ENCODE measurements around the gene CCND1. TPM values are rescaled to one million over a fixed set of nuclear protein-coding genes. Genes with fewer than 3 reads are reported as not detected.
A peak's percentile ranks its signal among the peaks of the same experiment; 100 is the strongest.

Gene CCND1
- total RNA-seq, 1 experiment from 2014 or later, result 2,517 TPM

DNA sequence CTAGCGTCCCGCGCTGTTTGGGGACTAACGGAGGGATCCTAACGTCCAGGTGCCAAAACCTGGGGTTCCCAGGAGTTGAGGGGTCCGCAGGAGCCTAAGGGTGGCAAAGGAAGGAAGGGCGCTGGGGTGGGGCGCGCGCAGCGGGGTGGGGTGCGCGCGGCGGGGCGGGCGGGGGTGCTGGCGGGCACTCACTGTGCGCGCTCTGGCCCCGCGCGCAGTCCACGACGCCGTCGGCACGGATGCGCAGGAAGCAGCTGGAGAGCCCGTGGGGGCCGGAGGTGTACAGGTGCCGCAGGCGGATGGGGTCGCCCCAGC, 62.5 kb downstream of the CCND1 start:
- Histone ChIP-seq H3K36me3 (ENCODE audit: insufficient read depth, low read length, poor library complexity, severe bottlenecking) (no peaks in the 10 kb centered on the region), H3K4me1 (ENCODE audit: insufficient read depth, low read length, poor library complexity, severe bottlenecking) (peaks cover 44% of the 10 kb centered on the region), H3K4me3 (ENCODE audit: low read depth, low read length, poor library complexity, severe bottlenecking) (peak overlapping the region; percentile 45), H3K27me3 (replicated peaks; ENCODE audit: insufficient read depth, low read depth, low read length, poor library complexity) (peaks cover 35% of the 10 kb centered on the region), H3K27ac (ENCODE audit: low read depth, low read length, poor library complexity, severe bottlenecking) (no peak overlapping the region), H3K9me3 (ENCODE audit: low read depth, low read length, poor library complexity, severe bottlenecking) (no peaks in the 10 kb centered on the region)
- no TSS peak for BruUV-seq (replicated peaks)
- CTCF ChIA-PET, result interaction anchor here (0.6 kb wide), 1 partner anchor 227 kb away, joined by 4 read pairs; no protein-coding TSS in a partner anchor
- intact Hi-C loops (cut with micrococcal nuclease; ENCODE audit: unreplicated experiment), result no loop called here
- DNase-seq (ENCODE audit: low spot score), result no peak
- no peak for TF ChIP-seq EZH2 (IDR thresholded peaks at IDR 0.05; ENCODE audit: borderline replicate concordance, low read depth, low read length, poor library complexity, severe bottlenecking)
- TF ChIP-seq, protein P1, sequence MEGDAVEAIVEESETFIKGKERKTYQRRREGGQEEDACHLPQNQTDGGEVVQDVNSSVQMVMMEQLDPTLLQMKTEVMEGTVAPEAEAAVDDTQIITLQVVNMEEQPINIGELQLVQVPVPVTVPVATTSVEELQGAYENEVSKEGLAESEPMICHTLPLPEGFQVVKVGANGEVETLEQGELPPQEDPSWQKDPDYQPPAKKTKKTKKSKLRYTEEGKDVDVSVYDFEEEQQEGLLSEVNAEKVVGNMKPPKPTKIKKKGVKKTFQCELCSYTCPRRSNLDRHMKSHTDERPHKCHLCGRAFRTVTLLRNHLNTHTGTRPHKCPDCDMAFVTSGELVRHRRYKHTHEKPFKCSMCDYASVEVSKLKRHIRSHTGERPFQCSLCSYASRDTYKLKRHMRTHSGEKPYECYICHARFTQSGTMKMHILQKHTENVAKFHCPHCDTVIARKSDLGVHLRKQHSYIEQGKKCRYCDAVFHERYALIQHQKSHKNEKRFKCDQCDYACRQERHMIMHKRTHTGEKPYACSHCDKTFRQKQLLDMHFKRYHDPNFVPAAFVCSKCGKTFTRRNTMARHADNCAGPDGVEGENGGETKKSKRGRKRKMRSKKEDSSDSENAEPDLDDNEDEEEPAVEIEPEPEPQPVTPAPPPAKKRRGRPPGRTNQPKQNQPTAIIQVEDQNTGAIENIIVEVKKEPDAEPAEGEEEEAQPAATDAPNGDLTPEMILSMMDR (conservative IDR thresholded peaks at IDR 0.05; ENCODE audit: low read depth, low read length), result no peak
- POLR2A ChIA-PET (ENCODE audit: low non-redundant PET), result no interaction called here

Other genes with a start within 250 kb of the CCND1 start
- not detected in 2 replicates for gene LINC01488, start 159.5 kb upstream of the CCND1 start, total RNA-seq (2021)
- 52.8 and 56.0 TPM in 2 replicates for gene LTO1, start 34.2 kb downstream of the CCND1 start, total RNA-seq (2021)
- gene FGF19, start 62.9 kb downstream of the CCND1 start, total RNA-seq (2021), result 0.69 TPM in 1 of 2 replicates, not detected in the other
- not detected in 2 replicates for gene FGF4, start 134.2 kb downstream of the CCND1 start, total RNA-seq (2021)
- not detected in 2 replicates for gene FGF3, start 178.3 kb downstream of the CCND1 start, total RNA-seq (2021)

Data from A673 (cell line).